ELR (cell line): ENCODE data around the gene GRAMD2A.

Experiments used
- DNase-seq: peaks from one replicate; pipeline ENCODE4 v3.0.0-alpha.2; 2015; ENCODE audit warnings: low read depth

The GRAMD2A gene

DNA sequence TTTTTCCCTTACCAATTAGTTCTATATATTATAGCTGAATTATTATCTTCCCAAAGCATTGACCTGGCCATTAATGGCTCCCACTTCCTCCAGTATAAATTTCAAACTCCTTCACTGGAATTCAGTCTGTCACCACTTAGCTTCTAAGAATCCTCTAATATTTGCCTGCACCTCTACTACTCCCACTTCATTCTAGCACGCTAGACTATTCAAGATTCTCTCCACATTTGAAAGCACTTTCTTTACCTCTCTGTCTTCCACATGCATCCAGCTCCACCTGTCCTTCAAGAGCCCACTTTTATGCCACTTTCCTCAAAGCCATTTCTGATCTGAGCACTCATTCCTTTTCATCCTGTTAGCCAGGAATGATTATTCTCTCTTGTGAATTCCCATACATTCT, 64.4 kb downstream of the GRAMD2A start:
- DNase-seq, result no peak

DNA sequence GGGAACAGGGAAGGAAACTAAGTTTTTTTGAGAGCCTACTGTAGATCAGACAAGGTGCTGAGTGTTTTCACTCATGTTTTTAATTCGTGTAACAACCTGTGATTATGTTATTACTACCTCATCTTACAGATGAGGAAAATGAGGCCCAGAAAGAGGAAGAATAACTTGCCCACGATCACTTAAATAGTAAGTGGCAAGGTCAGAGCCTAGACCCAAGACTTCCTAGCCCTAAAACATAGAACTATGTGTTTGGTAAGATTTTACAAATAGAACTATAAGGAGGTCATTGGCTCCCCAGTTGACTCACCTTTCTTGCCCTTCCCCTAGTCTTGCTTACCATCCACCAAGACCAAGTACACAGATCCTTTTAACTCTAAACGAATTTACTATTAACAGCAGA, 65.7 kb downstream of the GRAMD2A start:
- DNase-seq, result no peak

DNA sequence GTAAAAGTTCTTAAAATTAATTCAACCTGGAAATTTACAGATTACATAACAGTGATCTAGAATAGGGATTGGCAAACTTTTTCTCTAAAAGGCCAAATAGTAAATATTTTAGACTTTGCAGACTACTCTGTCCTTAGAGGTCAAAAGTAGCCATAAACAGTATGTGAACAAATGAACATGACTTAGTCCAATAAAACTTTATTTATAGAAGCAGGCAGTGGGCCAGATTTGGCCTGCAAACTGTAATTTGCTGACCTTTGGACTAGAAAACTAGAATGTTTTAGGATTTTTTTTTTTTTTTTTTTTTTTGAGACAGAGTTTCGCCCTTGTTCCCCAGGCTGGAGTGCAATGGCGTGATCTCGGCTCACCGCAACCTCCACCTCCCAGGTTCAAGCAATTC, 67.3 kb downstream of the GRAMD2A start:
- DNase-seq, result no peak

DNA sequence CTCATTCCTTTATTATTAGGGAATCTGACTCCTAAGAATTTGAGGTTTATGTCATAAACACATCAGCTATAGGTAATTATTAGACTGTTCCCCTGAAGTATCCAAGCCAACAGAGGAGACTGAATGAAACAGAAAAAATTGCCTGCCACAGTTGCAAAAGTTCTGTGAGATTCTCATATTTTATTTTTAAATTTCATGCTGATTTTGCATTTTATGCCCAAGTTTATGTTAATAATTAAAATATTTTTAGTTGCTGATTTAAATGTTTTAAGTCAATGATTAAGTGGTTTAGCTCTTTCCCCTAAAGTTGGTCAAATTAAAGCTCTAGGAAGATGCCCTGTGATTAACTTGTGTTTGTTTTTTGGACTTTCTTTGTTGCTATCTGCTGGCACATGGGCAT, 69.2 kb downstream of the GRAMD2A start:
- DNase-seq, result no peak

DNA sequence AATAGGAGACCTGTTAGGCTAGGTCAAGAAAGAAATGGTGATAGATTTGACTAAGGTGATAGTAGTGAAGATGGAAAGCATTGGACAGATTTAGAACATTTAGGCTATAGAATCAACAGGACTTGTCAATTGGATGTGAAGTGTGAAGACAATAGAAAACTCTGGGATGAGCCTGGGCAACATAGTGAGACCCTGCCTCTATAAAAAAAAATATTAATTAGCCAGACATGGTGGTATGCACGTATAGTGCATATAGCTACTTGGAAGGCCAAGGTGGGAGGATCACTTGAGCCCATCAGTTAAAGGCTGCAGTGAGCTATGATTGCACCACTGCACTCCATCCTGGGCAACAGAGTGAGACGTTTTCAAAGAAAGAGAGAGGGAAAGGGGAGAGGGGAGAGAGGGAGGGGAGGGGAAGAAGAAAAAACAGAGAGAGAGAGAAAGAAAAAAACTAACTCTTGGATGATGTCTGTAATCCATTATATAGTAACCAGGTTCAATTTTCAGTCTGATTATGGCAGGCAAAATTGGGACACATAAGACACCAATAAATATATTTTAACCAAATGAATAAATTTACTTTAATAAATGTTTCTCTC, 69.8 kb downstream of the GRAMD2A start:
- DNase-seq, result no peak

DNA sequence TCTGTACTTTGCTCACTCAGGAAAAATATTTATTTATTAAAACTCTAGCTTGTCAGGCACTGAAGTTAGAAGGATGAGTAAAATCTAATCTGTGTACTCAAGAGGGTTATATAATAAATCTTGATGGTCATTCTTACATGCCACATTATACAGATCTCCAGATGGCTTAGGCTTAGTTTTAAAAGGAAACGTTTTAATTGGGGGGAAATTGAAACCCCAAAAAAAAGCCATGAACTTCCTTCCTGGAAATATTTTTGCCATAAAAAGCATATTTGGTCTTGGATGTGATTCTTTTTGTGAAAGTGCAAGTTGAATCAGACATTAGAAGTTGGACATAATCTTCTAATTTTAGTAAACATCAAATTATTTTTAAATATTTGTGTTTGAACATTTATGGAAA, 73.4 kb downstream of the GRAMD2A start:
- no peak for DNase-seq

DNA sequence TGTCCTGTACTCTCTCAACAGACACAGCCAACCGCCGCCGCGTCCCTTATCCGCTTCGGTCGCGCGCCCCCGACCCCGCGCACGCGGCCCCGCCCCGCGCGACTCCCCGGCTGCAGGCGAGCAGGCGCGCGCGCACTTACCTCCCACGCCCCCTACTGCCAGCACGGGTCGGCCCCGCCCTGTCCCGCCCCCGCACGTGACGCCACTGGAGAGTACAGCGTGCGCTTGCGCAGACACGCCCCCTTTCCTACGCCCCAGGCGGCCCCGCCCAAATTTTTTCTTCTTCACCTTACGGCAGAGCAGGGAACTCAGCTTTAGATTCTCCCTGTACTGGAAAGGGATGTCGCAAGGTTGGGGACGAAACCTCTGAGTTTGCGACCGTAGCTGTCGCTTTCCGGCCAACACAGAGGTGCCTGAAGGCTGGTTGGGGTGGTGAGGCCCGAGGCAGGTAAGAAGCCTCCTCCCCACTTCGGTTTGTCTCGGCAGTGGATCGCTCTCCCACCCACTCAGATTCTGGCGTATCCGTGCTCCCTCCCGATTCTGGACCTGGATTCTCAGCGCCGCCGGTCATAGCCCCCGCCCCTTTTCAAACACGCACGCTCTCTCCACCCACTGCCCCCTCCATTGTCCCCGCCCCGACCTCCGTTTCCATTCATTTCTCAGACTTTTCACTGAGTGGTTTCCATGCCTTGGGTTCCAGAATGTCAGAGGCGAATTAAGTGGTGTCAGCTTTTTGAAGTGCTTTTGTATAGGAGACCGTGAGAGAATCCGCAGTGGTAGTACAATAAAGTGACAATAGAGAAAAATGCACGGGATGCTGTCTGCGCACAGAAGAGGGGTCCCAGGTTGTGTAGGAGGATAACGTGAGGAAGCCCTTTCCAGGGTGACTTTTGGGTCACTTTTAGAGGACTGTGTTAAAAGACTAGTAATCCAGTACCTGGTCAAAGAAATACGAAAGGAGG, 79.3 kb downstream of the GRAMD2A start, which contains the start of the genes MYO9A and SENP8:
Gene MYO9A (minus strand): TSS at position 134 of the 962 bp plus-strand sequence. CDS start 71,587 bp downstream, outside the sequence.
Gene SENP8 (plus strand): TSS at position 387 of the 962 bp plus-strand sequence. CDS start 21,221 bp downstream, outside the sequence.
- DNase-seq, result peak; percentile 98

DNA sequence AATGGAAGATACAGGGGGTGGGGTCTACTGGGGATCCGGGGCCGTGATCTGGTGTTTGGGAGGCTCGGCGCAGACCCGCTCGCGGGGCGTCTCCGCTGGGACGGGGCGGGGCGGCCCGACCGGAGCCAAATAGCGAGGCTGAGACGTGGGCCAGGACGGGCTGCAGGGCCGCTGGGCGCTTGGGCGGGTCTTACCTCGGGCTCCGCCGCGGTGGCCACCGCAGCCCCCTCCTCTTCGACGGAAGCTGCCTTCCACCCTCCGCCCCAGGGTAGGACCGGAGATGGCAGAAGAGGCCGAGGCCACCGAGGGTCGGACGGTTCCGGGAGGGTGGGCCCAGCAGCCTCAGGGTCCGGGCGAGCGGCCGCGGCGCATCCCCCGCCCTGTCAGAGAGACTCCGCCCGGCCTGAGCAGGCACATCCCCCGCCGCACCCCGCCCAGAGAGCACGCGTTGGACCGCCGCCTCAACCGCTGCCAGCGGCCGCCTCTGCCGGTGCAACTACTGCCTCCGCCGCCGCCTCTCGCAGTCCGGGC, 80.0 kb downstream of the GRAMD2A start:
- DNase-seq, result peak; percentile 87

DNA sequence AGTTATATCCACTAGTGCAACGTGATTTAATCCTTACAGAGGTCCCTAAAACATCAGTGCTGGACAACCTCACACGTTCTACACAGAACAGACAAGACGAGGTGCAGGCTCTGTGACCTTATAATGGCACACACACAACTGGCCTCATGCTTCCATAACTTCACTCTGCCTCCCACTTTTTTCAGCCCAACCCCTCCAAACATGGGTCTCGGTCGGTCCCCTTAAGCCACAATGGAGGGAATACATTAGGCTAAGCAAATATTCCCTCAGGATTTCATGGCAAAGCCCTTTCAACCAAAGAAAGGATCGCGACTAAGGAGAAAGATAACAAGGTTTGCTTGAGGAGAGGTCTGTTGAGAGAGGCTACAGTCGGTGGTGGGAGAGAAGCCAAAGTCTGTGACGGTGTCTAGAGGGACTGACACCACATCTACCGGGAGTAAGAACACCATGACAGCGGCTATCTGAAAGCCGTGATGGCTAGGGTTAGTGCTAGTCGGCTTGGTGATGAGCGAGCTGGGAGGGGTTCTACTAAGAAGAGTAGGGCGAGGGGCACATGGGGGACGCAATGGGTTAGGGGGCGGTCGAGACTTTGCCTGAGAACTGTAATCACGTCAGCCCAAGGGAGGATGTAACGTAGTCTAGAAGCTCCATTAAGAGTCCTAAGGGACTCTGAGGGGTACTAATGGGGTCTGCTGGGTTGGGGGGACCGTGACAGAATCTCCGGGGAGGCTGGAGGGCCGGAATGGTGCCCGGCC, 80.7 kb downstream of the GRAMD2A start:
- DNase-seq, result peak; percentile 39

DNA sequence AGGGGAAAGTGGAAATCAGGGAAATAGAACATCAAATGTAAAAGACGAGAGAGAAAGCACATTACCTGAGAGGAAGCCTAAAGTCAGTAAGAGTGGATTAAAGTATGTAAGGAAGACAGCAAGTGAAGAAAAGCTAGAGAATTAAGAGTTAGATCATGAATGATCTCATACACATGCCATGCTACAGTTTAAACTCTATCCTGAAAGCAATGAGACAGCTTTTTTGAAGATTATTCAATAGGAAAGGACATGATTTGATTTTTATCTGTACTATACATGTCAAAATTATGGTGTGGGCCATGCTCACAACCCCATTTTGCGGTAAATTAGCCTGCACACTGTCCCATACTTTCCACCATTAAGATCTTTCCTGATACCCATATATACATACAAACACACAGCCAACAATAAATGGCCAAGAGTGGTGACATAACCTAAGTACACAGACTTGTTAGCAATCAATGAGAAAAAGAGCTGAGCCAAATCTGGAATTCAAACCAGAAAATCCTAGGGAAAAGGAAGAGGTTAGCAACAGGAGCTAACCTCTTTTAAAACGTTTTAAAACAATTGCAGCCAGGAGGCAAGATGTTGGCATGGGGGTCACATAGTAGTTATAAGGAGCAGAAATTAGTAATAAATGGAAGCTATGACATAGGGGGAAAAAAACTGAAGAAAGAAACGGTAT, 84.1 kb downstream of the GRAMD2A start:
- peak; percentile 13 for DNase-seq

DNA sequence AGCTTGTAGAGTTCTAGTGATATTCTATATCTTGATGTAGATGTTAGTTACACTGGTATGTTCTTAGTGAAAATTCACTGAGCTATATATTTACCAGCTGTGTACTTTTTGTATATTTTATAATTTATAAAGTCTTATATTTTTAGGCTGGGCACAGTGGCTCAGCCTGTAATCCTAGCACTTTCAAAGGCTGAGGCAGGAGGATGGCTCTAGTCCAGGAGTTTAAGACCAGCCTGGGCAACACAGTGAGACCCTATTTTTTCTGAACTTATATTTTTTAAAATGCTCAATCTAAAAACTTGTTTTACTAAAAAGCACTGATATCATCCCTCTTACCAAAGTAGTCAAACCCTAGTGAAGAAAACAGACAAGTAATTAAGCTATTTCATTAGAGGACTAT, 84.8 kb downstream of the GRAMD2A start:
- DNase-seq, result no peak

DNA sequence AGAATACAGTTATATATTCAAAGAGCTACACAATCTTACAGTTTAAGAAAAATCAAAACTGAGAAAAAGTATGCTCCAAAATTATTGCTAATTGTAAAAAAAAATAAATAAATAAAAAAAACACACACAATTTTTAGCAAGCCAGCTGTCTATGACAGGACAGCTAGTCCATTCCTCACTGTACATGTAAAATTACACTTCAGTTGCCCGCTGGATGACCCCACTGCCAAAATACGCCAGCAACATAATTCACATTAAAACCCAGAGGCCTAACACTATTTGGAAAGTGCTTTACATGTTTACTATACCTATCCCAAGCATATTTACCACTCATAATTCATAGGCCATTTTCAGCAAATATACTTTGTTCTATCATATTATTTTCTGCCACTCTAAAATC, 85.5 kb downstream of the GRAMD2A start:
- no peak for DNase-seq

DNA sequence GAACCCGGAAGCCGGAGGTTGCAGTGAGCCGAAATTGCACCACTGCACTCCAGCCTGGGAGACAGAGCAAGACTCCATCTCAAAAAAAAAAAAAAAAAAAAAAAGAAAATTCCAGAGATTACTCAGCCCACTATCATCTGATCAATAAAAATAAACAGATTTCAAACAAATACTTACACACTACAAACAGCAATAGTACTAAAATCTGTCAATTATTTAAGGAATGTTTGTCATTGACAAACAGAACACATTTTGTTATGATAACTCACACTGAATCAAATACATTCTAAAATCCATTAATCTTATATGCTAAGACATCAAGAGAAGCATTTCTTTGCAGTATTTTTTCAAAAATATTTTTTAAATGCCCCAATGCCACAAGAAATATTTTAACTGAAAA, 87.2 kb downstream of the GRAMD2A start:
- DNase-seq, result peak; percentile 16
